Colonic mucosa (tissue), 4 donors: Measurements from ENCODE around the gene DNASE2B. TPM values are rescaled to one million over a fixed set of nuclear protein-coding genes. Genes with fewer than 3 reads are reported as not detected.

Experiments used
- DNase-seq: peaks from one replicate; pipeline ENCODE4 v3.0.0-alpha.2; 2020
- H3K27ac ChIP-seq: fragments of 200-600 bp; one replicate; pipeline ENCODE4 v1.8.0; 2021
- H3K27me3 ChIP-seq: fragments of 200-600 bp; one replicate; pipeline ENCODE4 v1.8.0; 2021
- H3K36me3 ChIP-seq: fragments of 200-600 bp; one replicate; pipeline ENCODE4 v1.8.0; 2021
- H3K4me1 ChIP-seq: fragments of 200-600 bp; one replicate; pipeline ENCODE4 v1.8.0; 2021; ENCODE audit warnings: mild to moderate bottlenecking
- H3K4me3 ChIP-seq: fragments of 200-600 bp; one replicate; pipeline ENCODE4 v1.8.0; 2021
- H3K9ac ChIP-seq, 2 donors: one replicate each; pipeline ENCODE4 v1.7.0; 2013; ENCODE audit warnings: control low read depth in 2 of 2, low read depth in 2 of 2, low read length in 2 of 2
- H3K9me3 ChIP-seq: fragments of 200-600 bp; one replicate; pipeline ENCODE4 v1.8.0; 2021
- intact Hi-C: fragments of 100-400 bp; cut with DNase I; formaldehyde crosslinking; loops from one replicate; pipeline ENCODE4 v1.14.1; 2022
- total RNA-seq, 2 donors: library from RNA; stranded (reverse); fragmentation: NEBNext Ultra II Directional in 1 of 2; extraction: Animal tissue kit (Norgen Biotek cat#: 25700) in 1 of 2; gene quantifications; one replicate each; pipeline ENCODE4 v1.2.1, GENCODE V29; 2021
- TF ChIP-seq, protein P1 (sequence below): fragments of 200-600 bp; IDR thresholded peaks from one replicate; pipeline ENCODE4 v1.8.0; 2022; ENCODE audit warnings: antibody characterized with exemption, mild to moderate bottlenecking
- donor health status: healthy.
- donor health status: DM: no; HTN: no; CAD: no.
- donor health status: DM: no; HTN: no; CAD: no.

Gene DNASE2B
- total RNA-seq, 2 donors from 2014 or later: 0.82 to 1.2 TPM

DNA sequence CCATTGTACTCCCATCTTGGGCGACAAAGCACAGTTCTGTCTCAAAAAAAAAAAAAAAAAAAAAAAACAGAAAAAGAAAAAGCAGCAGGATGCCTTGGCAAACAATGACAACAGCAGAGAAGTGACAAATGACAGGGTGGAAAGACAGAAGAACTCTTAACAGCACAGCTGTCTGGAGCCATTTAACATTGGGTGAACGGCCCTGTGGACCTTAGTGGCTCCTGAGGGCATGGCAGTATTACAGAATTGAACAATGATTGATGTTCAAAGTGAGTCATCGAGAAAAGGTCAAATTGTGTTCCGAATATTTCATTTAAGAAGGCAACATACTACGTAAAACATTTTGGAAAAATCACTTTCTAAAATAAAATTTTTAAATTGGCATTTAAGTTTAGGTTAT, 30.0 kb downstream of the DNASE2B start:
- TF ChIP-seq, protein P1, sequence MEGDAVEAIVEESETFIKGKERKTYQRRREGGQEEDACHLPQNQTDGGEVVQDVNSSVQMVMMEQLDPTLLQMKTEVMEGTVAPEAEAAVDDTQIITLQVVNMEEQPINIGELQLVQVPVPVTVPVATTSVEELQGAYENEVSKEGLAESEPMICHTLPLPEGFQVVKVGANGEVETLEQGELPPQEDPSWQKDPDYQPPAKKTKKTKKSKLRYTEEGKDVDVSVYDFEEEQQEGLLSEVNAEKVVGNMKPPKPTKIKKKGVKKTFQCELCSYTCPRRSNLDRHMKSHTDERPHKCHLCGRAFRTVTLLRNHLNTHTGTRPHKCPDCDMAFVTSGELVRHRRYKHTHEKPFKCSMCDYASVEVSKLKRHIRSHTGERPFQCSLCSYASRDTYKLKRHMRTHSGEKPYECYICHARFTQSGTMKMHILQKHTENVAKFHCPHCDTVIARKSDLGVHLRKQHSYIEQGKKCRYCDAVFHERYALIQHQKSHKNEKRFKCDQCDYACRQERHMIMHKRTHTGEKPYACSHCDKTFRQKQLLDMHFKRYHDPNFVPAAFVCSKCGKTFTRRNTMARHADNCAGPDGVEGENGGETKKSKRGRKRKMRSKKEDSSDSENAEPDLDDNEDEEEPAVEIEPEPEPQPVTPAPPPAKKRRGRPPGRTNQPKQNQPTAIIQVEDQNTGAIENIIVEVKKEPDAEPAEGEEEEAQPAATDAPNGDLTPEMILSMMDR: no peak
- H3K27me3 ChIP-seq: no peaks in the 10 kb centered on the region
- no peaks in the 10 kb centered on the region for H3K9me3 ChIP-seq
- intact Hi-C loops: no loop called here
- H3K27ac ChIP-seq: no peak overlapping the region
- DNase-seq: no peak
- H3K4me3 ChIP-seq: no peak overlapping the region
- H3K4me1 ChIP-seq: no peaks in the 10 kb centered on the region
- no peak overlapping the region for H3K9ac ChIP-seq
- no peaks in the 10 kb centered on the region for H3K36me3 ChIP-seq

DNA sequence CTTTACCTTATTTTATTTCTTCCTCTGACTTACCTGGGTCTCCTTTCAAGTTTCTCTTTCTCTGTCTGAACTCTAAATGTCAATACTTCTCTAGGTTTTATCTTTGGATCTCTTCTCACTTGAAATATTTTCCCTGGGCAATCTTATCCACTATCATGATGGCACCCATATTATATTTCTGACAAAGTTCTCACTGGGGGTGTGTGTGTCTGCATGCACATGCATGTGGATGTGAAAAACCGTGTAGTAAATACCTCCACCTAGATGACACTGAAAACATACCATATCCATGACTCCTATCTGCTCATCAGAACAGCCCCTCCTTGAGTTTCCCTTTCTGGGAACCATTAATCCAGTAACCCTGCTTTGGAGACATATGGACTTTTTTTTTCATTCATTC, 30.9 kb downstream of the DNASE2B start:
- Histone ChIP-seq H3K9ac (no peak overlapping the region), H3K4me1 (no peaks in the 10 kb centered on the region), H3K36me3 (no peaks in the 10 kb centered on the region), H3K4me3 (no peak overlapping the region), H3K27ac (no peak overlapping the region), H3K27me3 (no peaks in the 10 kb centered on the region), H3K9me3 (no peaks in the 10 kb centered on the region)
- DNase-seq: no peak
- intact Hi-C loops: no loop called here
- TF ChIP-seq, protein P1: no peak

DNA sequence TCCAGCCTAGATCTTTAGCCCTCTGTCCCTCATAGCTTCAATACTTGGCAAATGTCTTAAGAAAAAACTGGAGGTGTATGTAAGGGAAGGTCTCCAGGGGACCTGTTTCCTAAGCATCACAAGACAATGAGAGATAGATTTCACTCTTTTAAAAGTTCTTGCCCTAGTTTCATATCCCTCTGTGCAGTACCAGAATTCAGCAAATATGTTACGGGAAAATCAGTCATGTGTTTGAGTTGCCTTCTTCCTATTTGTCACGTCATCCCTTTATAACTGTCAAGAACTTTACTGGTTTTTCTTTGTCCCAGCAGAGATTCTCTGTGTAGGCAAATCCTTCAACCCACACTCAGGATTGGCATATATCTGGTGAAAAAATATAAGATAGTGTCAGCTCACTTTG, 32.3 kb downstream of the DNASE2B start:
- H3K36me3 ChIP-seq: no peaks in the 10 kb centered on the region
- H3K4me1 ChIP-seq: no peaks in the 10 kb centered on the region
- H3K9ac ChIP-seq: no peak overlapping the region
- DNase-seq: no peak
- no peak overlapping the region for H3K27ac ChIP-seq
- no peaks in the 10 kb centered on the region for H3K27me3 ChIP-seq
- TF ChIP-seq, protein P1: no peak
- no peak overlapping the region for H3K4me3 ChIP-seq
- H3K9me3 ChIP-seq: no peaks in the 10 kb centered on the region
- intact Hi-C loops: loop anchor here (5.0 to 10.0 kb wide), 2 partner anchors 123 to 496 kb away; no protein-coding TSS in a partner anchor

DNA sequence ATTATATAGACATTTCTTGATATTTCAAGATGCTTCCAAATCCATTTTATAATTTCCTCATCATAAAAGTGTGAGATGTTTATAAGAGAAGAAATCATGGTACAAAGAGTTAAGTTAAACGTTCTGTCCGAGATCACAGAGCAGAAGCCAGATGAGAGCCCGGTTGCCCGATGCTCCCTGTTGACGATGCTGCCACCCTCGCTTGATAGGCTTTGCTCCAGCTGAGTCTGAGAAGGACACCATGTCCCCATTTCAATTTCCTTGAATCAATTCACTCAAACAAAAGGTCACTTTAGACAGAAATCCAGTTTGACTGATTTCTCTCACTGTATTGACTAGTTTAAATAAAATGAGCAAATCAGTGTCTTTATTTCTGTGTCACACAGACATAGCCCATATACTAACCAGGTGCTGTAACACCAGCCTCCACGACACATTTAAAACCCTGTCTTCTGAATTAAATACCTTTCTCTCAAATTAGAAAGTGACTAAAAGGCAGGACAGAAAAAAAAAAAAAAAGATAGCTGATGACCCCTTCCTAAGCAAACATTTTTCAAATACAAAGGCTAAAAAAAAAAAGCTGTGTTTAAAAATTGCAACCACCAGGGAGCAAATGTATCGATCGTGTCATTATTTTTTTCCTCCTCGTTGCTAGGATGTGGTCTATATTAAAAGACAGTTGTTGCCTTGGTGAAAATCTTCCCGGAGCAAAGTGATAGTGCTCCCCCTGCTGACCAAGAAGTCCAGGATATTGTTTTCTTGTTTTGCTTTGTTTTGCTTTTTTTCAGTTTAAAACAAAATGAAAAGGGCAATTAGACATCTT, 35.2 kb downstream of the DNASE2B start:
- DNase-seq: peak; percentile 81
- peak overlapping the region in 1 of 2 donors; percentile 38 for H3K9ac ChIP-seq
- intact Hi-C loops: loop anchor here (2.0 to 10.0 kb wide), 3 partner anchors 126 to 499 kb away; no protein-coding TSS in a partner anchor

DNA sequence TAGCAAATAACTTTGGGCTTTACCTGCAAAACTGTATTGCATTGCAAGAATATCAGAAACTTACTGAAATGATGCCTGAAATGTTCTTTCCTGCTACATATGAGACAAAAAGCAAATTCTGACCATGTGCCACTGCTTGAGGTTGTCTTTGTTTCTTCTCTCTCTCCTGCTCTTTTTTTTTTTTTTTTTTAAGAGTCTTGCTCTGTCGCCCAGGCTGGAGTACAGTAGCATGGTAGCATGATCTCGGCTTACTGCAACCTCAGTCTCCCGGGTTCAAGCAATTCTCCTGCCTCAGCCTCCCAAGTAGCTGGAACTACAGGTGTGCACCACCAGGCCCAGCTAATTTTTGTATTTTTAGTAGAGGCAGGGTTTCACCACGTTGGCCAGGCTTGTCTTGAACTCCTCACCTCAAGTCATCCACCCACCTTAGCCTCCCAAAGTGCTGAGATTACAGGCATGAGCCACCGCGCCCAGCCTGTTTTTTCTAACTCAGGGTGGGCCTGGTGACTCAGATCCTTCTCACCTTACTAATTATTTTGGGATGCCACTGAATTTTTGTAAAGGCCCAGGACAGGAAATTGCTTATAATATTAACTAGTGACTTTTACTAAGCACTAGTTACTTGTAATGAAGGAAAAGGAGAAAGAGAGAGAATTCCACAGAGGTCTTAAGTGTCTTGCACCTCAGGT, 35.9 kb downstream of the DNASE2B start:
- DNase-seq: no peak
- TF ChIP-seq, protein P1: no peak
- Histone ChIP-seq H3K4me3 (no peak overlapping the region), H3K27me3 (no peaks in the 10 kb centered on the region), H3K27ac (no peak overlapping the region), H3K36me3 (no peaks in the 10 kb centered on the region), H3K9ac (no peak overlapping the region), H3K4me1 (no peaks in the 10 kb centered on the region), H3K9me3 (no peaks in the 10 kb centered on the region)
- intact Hi-C loops: loop anchor here (2.0 to 10.0 kb wide), 3 partner anchors 127 to 499 kb away; no protein-coding TSS in a partner anchor

More for the DNA sequence above, 35.2 kb downstream of the DNASE2B start:
- no peaks in the 10 kb centered on the region for H3K4me1 ChIP-seq
- TF ChIP-seq, protein P1: peak; percentile 69
- H3K4me3 ChIP-seq: peak overlapping the region; percentile 9
- peak overlapping the region; percentile 39 for H3K27ac ChIP-seq
- H3K9me3 ChIP-seq: no peaks in the 10 kb centered on the region
- no peaks in the 10 kb centered on the region for H3K36me3 ChIP-seq
- no peaks in the 10 kb centered on the region for H3K27me3 ChIP-seq
